ENCODE results near the gene ESYT2. TPM values are rescaled to one million over a fixed set of nuclear protein-coding genes. Genes with fewer than 3 reads are reported as not detected.

ESYT2 gene
- total RNA-seq, 2 experiments from 2014 or later = 41.7 to 44.3 TPM

DNA sequence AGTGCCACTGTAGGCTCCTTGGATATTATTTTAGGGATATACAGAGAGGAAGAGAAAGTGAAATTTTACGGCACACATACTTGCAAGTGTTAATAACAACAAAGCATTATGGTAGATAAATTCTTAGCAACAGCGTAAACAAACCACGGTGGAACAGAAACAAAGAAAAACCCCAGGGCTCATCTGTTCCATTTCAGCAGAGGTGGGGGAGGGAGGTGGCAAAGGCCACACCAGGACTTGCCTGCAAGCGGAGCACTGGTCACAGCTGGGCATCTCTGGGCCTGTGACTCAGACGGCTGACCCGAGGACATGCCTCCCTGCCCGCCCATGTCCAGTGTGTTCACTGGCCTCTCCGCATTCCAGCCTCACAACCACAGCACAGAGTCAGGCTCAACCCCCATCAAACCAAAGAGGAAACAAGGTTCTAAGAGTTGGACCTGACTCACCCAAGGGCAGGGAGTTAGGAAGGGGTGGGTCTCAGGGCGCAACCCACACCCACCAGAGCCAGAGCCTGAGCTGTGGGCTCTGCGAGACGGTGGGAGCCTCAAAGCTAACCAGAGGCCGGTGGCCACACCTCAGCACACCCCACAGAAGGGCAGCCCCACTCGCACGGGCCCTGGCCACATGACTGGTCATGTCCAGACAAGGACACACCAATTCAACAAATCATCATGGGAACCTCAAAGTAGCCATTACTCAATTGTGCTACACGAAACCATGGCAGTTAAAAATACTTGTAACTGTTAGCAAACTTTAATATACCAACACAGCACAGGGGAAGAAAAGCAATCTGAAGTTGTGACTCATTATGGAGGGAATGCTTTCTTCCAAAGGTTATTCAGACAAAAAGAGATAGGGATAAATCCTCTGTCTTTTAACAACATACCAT lies 10.7 kb downstream of the ESYT2 start:
- DNase-seq = peak; percentile 84
- Mint-ChIP-seq H3K4me3 (peak overlapping the region; percentile 81), H3K9me3 (no peaks in the 10 kb centered on the region), H3K36me3 (ENCODE audit: low read depth) (peaks cover 4% of the 10 kb centered on the region), H3K27ac (peak overlapping the region; percentile 97), H3K27me3 (ENCODE audit: low read depth) (no peaks in the 10 kb centered on the region), H3K4me1 (ENCODE audit: low read depth) (peaks cover 85% of the 10 kb centered on the region)
- CTCF ChIA-PET = interaction anchor here (0.8 to 1.0 kb wide), 3 partner anchors 42 to 73 kb away, joined by 3 read pairs; no protein-coding TSS in a partner anchor
- intact Hi-C loops (cut with micrococcal nuclease) = loop anchor here (1.0 to 5.0 kb wide), 5 partner anchors 11 to 199 kb away; partner anchors contain the start of genes DYNC2I1 and ESYT2

DNA sequence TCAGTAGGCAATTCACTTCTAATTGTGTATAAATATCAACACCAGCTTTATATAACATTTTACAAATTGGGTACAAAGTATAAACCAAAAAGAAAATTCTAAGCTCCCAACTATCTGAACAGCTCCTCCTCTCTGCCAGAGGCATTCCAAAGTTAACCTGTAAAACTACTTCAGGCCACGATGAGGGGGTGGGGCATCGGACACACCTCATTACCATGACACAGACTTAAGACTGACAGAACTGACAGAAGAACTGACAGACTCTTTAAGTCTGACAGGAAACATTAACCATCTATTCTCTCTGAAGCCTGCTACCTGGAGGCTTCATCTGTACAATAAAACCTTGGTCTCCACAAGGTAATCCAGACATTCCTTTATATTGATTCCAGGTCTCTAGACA lies 12.3 kb downstream of the ESYT2 start:
- peak; percentile 58 for DNase-seq
- CTCF ChIA-PET = interaction anchor here (1.1 kb wide), 1 partner anchor 10 kb away, joined by 3 read pairs; no protein-coding TSS in a partner anchor
- Mint-ChIP-seq H3K27me3 (ENCODE audit: low read depth) (no peaks in the 10 kb centered on the region), H3K9me3 (no peaks in the 10 kb centered on the region), H3K4me1 (ENCODE audit: low read depth) (peaks cover 92% of the 10 kb centered on the region), H3K27ac (peak overlapping the region; percentile 97), H3K36me3 (ENCODE audit: low read depth) (peaks cover 4% of the 10 kb centered on the region), H3K4me3 (peak overlapping the region; percentile 37)
- intact Hi-C loops (cut with micrococcal nuclease) = loop anchor here (5.0 kb wide), 1 partner anchor 200 kb away; no protein-coding TSS in a partner anchor

DNA sequence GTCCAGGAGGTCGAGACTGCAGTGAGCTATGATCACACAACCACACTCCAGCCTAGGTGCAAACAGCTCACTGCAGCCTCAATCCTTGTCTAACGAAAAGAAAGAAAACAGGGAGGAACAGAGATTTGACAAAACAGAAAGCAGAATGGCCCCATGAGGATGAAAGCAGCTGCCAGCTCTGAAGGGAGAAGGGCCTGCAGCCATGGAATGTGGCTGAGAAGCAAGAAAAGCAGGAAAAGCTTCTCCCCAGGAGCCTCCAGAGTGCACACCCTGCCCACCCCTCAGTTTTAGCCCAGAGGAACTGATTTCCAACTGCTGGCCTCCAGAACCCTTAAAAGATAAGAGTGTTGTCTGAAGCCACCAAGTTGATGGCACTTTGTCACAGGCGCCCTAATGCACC lies 13.0 kb downstream of the ESYT2 start:
- DNase-seq = no peak
- no peaks in the 10 kb centered on the region for H3K9me3 Mint-ChIP-seq
- H3K4me1 Mint-ChIP-seq (ENCODE audit: low read depth) = peaks cover 92% of the 10 kb centered on the region
- intact Hi-C loops (cut with micrococcal nuclease) = loop anchor here (5.0 kb wide), 1 partner anchor 201 kb away; no protein-coding TSS in a partner anchor
- CTCF ChIA-PET = interaction anchor here (0.6 to 2.8 kb wide), 4 partner anchors 9 to 169 kb away, joined by 3 to 10 read pairs (median 4); partner anchors contain the start of gene ESYT2
- peak overlapping the region; percentile 97 for H3K27ac Mint-ChIP-seq
- peak overlapping the region; percentile 28 for H3K4me3 Mint-ChIP-seq
- no peaks in the 10 kb centered on the region for H3K27me3 Mint-ChIP-seq (ENCODE audit: low read depth)
- H3K36me3 Mint-ChIP-seq (ENCODE audit: low read depth) = peaks cover 2% of the 10 kb centered on the region

DNA sequence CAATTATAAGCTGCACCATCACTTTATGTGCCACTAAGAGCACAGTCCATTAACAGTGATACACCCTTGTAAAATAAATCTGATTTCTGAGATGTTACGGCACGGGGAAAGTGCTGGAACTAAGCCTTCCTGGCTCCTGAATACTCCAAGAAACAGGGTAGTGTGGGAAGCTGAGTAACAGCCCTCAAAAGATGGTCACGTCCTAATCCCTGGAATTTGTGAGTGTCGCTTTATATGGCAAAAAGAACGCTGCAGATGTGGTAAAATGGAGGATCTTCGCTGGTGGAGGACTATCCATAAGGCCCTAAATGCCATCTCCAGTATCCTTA lies 13.5 kb downstream of the ESYT2 start:
- H3K4me1 Mint-ChIP-seq (ENCODE audit: low read depth) = peaks cover 91% of the 10 kb centered on the region
- no peak for DNase-seq
- intact Hi-C loops (cut with micrococcal nuclease) = loop anchor here (5.0 kb wide), 1 partner anchor 202 kb away; no protein-coding TSS in a partner anchor
- no peaks in the 10 kb centered on the region for H3K27me3 Mint-ChIP-seq (ENCODE audit: low read depth)
- CTCF ChIA-PET = interaction anchor here (0.6 to 2.8 kb wide), 4 partner anchors 10 to 168 kb away, joined by 3 to 10 read pairs (median 4); partner anchors contain the start of gene ESYT2
- H3K36me3 Mint-ChIP-seq (ENCODE audit: low read depth) = peaks cover 3% of the 10 kb centered on the region
- H3K27ac Mint-ChIP-seq = peak overlapping the region; percentile 97
- H3K9me3 Mint-ChIP-seq = no peaks in the 10 kb centered on the region
- no peak overlapping the region for H3K4me3 Mint-ChIP-seq

DNA sequence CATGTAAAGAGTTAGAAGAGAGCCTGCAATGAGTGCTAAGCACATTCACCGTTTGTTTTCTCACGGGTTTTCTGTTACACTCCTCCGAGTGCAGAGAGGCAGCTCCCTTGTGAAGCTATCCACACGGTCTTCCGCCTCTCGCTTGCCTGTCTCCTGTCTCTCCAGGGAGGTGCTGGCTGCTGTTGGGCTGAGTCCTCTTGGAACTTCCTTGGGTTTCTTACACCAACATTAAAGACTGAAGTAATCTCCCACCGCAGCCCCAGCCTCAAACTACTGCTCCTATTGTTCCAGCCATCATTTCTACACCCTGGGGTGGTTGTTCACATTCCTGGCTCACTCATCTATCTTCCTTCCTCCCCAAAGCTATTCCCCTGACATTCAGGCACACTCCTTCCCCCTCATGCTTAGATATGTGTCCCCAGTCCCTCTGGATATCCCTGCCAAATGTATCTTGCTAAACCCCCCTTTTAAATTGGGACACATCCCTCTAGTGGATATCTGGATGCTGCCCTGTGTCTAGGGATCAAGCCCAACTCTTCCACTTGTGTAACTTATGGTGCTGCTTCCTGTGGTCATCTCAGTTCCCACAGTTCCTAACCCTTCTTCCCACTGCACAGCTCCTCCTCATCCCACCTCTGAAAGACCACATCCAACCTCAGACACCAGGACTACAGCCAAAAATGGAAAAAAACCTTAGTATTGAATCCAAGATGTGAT lies 14.1 kb downstream of the ESYT2 start:
- intact Hi-C loops (cut with micrococcal nuclease) = loop anchor here (5.0 kb wide), 1 partner anchor 202 kb away; no protein-coding TSS in a partner anchor
- H3K4me3 Mint-ChIP-seq = peak overlapping the region; percentile 44
- DNase-seq = no peak
- H3K36me3 Mint-ChIP-seq (ENCODE audit: low read depth) = peaks cover 8% of the 10 kb centered on the region
- no peaks in the 10 kb centered on the region for H3K9me3 Mint-ChIP-seq
- peak overlapping the region; percentile 97 for H3K27ac Mint-ChIP-seq
- CTCF ChIA-PET = interaction anchor here (0.6 to 2.8 kb wide), 2 partner anchors 13 to 14 kb away, joined by 4 to 10 read pairs; partner anchors contain the start of gene ESYT2
- peaks cover 93% of the 10 kb centered on the region for H3K4me1 Mint-ChIP-seq (ENCODE audit: low read depth)
- H3K27me3 Mint-ChIP-seq (ENCODE audit: low read depth) = no peaks in the 10 kb centered on the region

DNA sequence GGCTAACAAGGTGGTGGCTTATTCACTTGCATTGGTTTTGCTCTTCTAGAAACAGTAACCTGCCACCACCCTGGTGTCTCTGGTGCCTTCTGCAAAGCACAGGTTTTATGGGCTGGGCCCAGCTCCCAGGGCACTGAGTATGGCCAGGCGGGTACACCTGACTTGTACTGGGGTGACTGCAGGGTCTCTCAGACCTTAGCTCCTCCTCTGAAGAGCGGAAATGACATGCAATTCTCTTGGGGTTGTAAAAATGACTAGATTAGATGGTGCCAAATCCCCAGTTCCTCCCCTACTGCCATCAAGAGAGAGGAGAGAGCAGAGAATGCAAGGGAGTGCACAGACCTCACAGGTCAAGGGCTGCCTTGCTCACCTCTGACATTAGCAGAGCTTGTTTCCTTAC lies 14.7 kb downstream of the ESYT2 start:
- peak overlapping the region; percentile 97 for H3K27ac Mint-ChIP-seq
- intact Hi-C loops (cut with micrococcal nuclease) = loop anchor here (5.0 kb wide), 3 partner anchors 37 to 882 kb away; no protein-coding TSS in a partner anchor
- H3K4me3 Mint-ChIP-seq = peak overlapping the region; percentile 44
- DNase-seq = peak; percentile 77
- H3K36me3 Mint-ChIP-seq (ENCODE audit: low read depth) = peaks cover 9% of the 10 kb centered on the region
- H3K27me3 Mint-ChIP-seq (ENCODE audit: low read depth) = no peaks in the 10 kb centered on the region
- no peaks in the 10 kb centered on the region for H3K9me3 Mint-ChIP-seq
- peaks cover 96% of the 10 kb centered on the region for H3K4me1 Mint-ChIP-seq (ENCODE audit: low read depth)
- CTCF ChIA-PET = interaction anchor here (0.6 to 2.8 kb wide), 2 partner anchors 13 to 15 kb away, joined by 4 to 10 read pairs; partner anchors contain the start of gene ESYT2

DNA sequence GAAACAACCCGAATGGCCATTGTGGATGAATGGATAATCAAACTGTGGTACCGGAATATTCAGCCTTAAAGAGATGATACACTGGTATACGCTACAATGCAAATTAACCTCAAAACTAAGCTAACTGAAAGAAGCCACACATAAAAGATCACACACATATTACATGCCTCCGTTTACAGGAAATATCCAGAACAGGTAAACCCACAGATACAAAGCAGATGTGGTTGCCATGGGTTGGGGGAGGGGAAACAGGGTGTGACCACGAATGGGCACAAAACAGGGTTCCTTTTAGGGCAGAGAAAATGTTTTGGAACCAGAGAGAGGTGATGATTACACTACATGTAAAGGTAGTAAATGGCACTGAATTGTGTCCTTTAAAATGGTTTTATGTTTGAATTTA lies 16.6 kb downstream of the ESYT2 start:
- DNase-seq = peak; percentile 82
- no peaks in the 10 kb centered on the region for H3K9me3 Mint-ChIP-seq
- intact Hi-C loops (cut with micrococcal nuclease) = loop anchor here (1.0 to 5.0 kb wide), 4 partner anchors 9 to 880 kb away; partner anchors contain the start of gene ESYT2
- H3K4me1 Mint-ChIP-seq (ENCODE audit: low read depth) = peaks cover 92% of the 10 kb centered on the region
- H3K27ac Mint-ChIP-seq = peak overlapping the region; percentile 95
- H3K27me3 Mint-ChIP-seq (ENCODE audit: low read depth) = no peaks in the 10 kb centered on the region
- CTCF ChIA-PET = interaction anchor here (0.5 to 1.4 kb wide), 2 partner anchors 82 to 164 kb away, joined by 3 to 8 read pairs; no protein-coding TSS in a partner anchor
- H3K36me3 Mint-ChIP-seq (ENCODE audit: low read depth) = peaks cover 23% of the 10 kb centered on the region
- H3K4me3 Mint-ChIP-seq = peak overlapping the region; percentile 62

DNA sequence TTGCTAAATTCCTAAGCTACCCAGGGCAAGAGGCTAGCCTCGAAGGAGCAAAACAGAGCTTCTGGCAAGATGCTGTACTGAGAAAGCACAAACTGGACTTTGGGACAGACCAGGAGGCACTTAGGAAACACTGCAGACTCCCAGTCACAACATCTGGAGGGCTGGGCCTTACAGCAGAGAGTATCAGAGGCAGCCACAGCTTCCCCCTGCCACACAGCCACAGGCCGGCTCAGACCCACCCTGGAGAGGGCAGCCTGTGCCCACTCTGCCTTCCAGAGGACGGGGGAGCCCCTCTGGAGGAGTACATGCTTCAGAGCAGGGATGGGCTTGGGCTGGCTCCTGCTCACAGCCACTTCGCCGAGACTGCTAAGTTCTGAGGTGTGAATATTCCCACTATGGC lies 17.4 kb downstream of the ESYT2 start:
- H3K4me3 Mint-ChIP-seq = peak overlapping the region; percentile 62
- peaks cover 25% of the 10 kb centered on the region for H3K36me3 Mint-ChIP-seq (ENCODE audit: low read depth)
- no peaks in the 10 kb centered on the region for H3K27me3 Mint-ChIP-seq (ENCODE audit: low read depth)
- DNase-seq = no peak
- CTCF ChIA-PET = interaction anchor here (0.9 to 2.6 kb wide), 4 partner anchors 11 to 165 kb away, joined by 3 to 9 read pairs (median 8); no protein-coding TSS in a partner anchor
- intact Hi-C loops (cut with micrococcal nuclease) = loop anchor here (1.0 to 5.0 kb wide), 4 partner anchors 9 to 880 kb away; partner anchors contain the start of gene DYNC2I1
- H3K4me1 Mint-ChIP-seq (ENCODE audit: low read depth) = peaks cover 84% of the 10 kb centered on the region
- peak overlapping the region; percentile 95 for H3K27ac Mint-ChIP-seq
- no peaks in the 10 kb centered on the region for H3K9me3 Mint-ChIP-seq

DNA sequence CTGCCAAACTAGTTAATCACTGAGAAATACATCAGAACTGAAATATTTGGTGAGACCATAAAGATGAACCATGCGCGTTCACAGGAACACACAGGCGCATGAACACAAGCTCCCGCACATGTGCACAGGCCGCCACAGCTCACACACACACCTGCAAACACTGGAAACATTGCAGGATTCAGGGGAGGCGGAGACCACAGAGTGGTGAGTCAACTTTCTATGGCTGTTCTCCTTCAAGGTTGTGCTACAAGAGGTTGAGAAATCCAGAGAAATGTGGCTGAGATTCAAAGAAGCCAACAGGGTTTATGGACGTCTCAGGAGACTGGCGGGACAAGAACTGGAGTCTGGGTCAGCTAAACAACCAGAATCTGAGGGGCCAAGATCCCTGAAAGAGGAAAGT lies 17.8 kb downstream of the ESYT2 start:
- Mint-ChIP-seq H3K4me1 (ENCODE audit: low read depth) (peaks cover 81% of the 10 kb centered on the region), H3K27me3 (ENCODE audit: low read depth) (no peaks in the 10 kb centered on the region), H3K4me3 (peak overlapping the region; percentile 62), H3K27ac (peak overlapping the region; percentile 95), H3K9me3 (no peaks in the 10 kb centered on the region), H3K36me3 (ENCODE audit: low read depth) (peaks cover 25% of the 10 kb centered on the region)
- peak; percentile 82 for DNase-seq
- intact Hi-C loops (cut with micrococcal nuclease) = loop anchor here (2.0 to 5.0 kb wide), 3 partner anchors 34 to 879 kb away; partner anchors contain the start of gene DYNC2I1
- CTCF ChIA-PET = interaction anchor here (0.9 to 2.6 kb wide), 4 partner anchors 11 to 165 kb away, joined by 3 to 9 read pairs (median 8); no protein-coding TSS in a partner anchor

DNA sequence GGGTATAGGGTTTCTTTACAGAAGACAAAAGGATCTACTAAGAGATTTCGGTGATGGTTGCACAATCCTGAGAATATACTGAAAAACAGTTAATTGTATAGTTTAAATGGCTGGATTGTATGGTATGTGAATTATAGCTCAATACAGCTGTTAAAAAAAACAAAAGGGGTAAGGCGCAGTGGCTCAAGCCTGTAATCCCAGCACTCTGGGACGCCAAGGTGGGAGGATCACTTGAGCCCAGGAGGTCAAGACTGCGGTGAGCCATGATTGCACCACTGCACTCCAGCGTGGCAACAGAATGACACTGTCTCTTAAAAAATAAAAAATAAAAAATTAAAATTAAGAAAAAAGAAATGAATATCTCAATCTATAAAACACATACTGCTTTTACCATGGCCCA lies 18.5 kb downstream of the ESYT2 start:
- CTCF ChIA-PET = interaction anchor here (0.9 to 2.6 kb wide), 3 partner anchors 12 to 48 kb away, joined by 3 to 9 read pairs (median 7); no protein-coding TSS in a partner anchor
- peak overlapping the region; percentile 95 for H3K27ac Mint-ChIP-seq
- peaks cover 75% of the 10 kb centered on the region for H3K4me1 Mint-ChIP-seq (ENCODE audit: low read depth)
- H3K9me3 Mint-ChIP-seq = no peaks in the 10 kb centered on the region
- no peak overlapping the region for H3K4me3 Mint-ChIP-seq
- H3K27me3 Mint-ChIP-seq (ENCODE audit: low read depth) = no peaks in the 10 kb centered on the region
- intact Hi-C loops (cut with micrococcal nuclease) = loop anchor here (1.0 to 5.0 kb wide), 4 partner anchors 9 to 879 kb away; partner anchors contain the start of gene DYNC2I1
- peaks cover 23% of the 10 kb centered on the region for H3K36me3 Mint-ChIP-seq (ENCODE audit: low read depth)
- DNase-seq = no peak

DNA sequence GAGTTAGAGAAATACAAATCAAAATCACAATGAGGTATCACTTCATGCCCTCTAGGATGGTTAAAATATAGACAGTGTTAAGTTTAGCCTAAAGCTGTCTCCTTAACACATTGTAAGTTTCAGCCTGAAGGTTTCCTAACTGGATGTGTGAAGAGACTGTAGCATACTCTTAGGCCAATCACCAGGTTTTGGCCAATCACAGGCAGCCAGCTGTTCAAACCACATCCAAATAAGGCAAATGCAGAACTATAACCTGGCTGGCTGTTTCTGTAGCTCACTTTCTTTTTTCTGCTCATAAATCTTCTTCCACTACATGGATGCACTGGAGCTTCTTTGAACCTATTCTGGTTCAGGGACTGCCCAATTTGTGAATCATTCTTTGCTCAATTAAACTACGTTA lies 19.7 kb downstream of the ESYT2 start:
- CTCF ChIA-PET = interaction anchor here (1.2 to 2.6 kb wide), 3 partner anchors 13 to 54 kb away, joined by 3 to 9 read pairs (median 4); no protein-coding TSS in a partner anchor
- peak overlapping the region; percentile 59 for H3K4me3 Mint-ChIP-seq
- H3K9me3 Mint-ChIP-seq = peaks cover 1% of the 10 kb centered on the region
- no peaks in the 10 kb centered on the region for H3K27me3 Mint-ChIP-seq (ENCODE audit: low read depth)
- intact Hi-C loops (cut with micrococcal nuclease) = no loop called here
- peaks cover 71% of the 10 kb centered on the region for H3K4me1 Mint-ChIP-seq (ENCODE audit: low read depth)
- DNase-seq = peak; percentile 67
- H3K27ac Mint-ChIP-seq = peak overlapping the region; percentile 95
- H3K36me3 Mint-ChIP-seq (ENCODE audit: low read depth) = peaks cover 34% of the 10 kb centered on the region
